ENCODE measurements around the gene FAM174A.

The FAM174A gene

DNA sequence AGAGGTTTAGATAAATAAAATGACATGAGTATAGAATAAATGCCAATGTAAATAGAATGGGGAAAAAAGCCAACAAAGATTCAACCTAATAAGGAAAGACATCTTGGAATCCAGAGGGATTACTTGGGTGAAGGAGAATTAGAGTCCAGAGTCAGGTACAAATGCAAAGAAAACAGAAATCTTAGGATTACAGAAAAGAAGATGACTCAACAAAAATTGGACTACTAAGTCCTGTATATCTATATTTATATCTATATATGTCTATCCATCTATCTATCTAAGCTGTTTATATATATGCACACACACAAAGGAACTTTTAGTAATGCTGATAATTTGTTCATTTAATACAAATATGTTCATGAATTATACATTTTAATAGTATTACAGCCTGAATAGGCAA is 27.6 kb downstream of the FAM174A start:
- TF ChIP-seq, protein P1, sequence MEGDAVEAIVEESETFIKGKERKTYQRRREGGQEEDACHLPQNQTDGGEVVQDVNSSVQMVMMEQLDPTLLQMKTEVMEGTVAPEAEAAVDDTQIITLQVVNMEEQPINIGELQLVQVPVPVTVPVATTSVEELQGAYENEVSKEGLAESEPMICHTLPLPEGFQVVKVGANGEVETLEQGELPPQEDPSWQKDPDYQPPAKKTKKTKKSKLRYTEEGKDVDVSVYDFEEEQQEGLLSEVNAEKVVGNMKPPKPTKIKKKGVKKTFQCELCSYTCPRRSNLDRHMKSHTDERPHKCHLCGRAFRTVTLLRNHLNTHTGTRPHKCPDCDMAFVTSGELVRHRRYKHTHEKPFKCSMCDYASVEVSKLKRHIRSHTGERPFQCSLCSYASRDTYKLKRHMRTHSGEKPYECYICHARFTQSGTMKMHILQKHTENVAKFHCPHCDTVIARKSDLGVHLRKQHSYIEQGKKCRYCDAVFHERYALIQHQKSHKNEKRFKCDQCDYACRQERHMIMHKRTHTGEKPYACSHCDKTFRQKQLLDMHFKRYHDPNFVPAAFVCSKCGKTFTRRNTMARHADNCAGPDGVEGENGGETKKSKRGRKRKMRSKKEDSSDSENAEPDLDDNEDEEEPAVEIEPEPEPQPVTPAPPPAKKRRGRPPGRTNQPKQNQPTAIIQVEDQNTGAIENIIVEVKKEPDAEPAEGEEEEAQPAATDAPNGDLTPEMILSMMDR (IDR thresholded peaks at IDR 0.05; ENCODE audit: control extremely low read depth, extremely low read depth, low read depth, missing control alignments), result no peak
- no peak for DNase-seq (ENCODE audit: extremely low spot score)
- POLR2A ChIA-PET, result no interaction called here
- CTCF ChIA-PET, result interaction anchor here (1.4 kb wide), 1 partner anchor 14 kb away, joined by 4 read pairs; no protein-coding TSS in a partner anchor

- DNase-seq (ENCODE audit: extremely low spot score), result no peak
- TF ChIP-seq, protein P1 (IDR thresholded peaks at IDR 0.05; ENCODE audit: control extremely low read depth, extremely low read depth, low read depth, missing control alignments), result no peak
- CTCF ChIA-PET, result no interaction called here
- POLR2A ChIA-PET, result no interaction called here
These were observed 31.4 kb downstream of the FAM174A start for GRCh38 chr5:100566382-100567141.

DNA sequence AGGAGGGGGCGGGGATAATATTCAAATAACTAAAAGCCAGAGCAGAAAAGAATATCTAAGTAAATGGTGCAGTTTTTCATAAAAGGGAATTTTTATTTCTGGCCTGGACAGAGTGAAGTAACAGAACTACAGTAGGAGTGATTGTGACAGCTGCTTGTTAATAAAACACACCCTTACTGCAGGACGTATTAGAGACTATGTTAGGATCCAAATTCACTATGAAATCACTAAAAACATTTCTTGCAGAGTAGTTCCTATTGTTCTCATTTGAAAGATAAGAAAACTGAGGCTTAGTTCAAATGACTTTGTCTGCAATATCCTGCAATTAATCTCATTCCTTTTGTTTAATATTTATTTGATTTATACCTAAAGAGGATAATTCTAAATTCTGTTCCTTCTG is 39.5 kb downstream of the FAM174A start:
- ChIA-PET POLR2A (no interaction called here), CTCF (no interaction called here)
- TF ChIP-seq, protein P1 (IDR thresholded peaks at IDR 0.05; ENCODE audit: control extremely low read depth, extremely low read depth, low read depth, missing control alignments), result no peak
- DNase-seq (ENCODE audit: extremely low spot score), result no peak

GRCh38 chr5:100575815-100576214 is 40.6 kb downstream of the FAM174A start:
- TF ChIP-seq, protein P1 (IDR thresholded peaks at IDR 0.05; ENCODE audit: control extremely low read depth, extremely low read depth, low read depth, missing control alignments), result no peak
- no peak for DNase-seq (ENCODE audit: extremely low spot score)
- CTCF ChIA-PET, result no interaction called here

GRCh38 chr5:100576217-100576751 is 41.1 kb downstream of the FAM174A start:
- POLR2A ChIA-PET, result no interaction called here

More at GRCh38 chr5:100575815-100576214, 40.6 kb downstream of the FAM174A start:
- POLR2A ChIA-PET, result no interaction called here

DNA sequence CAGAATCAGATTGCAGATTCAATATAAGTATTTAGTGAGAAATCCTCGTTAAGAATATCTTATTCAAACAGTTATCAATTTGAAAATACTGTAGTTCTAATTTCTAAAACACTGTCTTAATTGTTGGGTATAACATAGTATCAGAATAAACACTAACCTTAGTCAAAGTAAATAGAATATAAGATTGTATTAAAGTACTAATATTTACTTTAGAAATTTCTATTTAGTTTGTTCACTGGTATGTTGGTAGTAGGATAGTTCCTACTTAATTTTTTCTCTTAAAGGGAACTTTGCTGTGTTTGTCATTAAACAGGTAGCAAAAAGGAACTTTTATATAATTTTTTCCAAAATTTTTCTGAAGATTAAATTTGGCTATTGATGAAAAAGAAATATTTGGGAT is 42.3 kb downstream of the FAM174A start:
- TF ChIP-seq, protein P1 (IDR thresholded peaks at IDR 0.05; ENCODE audit: control extremely low read depth, extremely low read depth, low read depth, missing control alignments), result no peak
- CTCF ChIA-PET, result no interaction called here
- POLR2A ChIA-PET, result no interaction called here
- DNase-seq (ENCODE audit: extremely low spot score), result no peak

More at GRCh38 chr5:100576217-100576751, 41.1 kb downstream of the FAM174A start:
- DNase-seq (ENCODE audit: extremely low spot score), result no peak
- CTCF ChIA-PET, result no interaction called here
- TF ChIP-seq, protein P1 (IDR thresholded peaks at IDR 0.05; ENCODE audit: control extremely low read depth, extremely low read depth, low read depth, missing control alignments), result no peak
